NCI-H146 treated with DMSO at 0.1 percent for 48 hours (cell line): ENCODE data around the gene DAB1.

Source experiments
- DNase-seq: peaks from one replicate; lab custom pipeline; 2025; ENCODE audit not compliant: unreplicated experiment; lab: John Stamatoyannopoulos, UW

Gene DAB1

GRCh38 chr1:57034713-57035112 is 389.1 kb downstream of the DAB1 start:
- no peak for DNase-seq

GRCh38 chr1:57033222-57034001 is 390.4 kb downstream of the DAB1 start:
- DNase-seq, result no peak

DNA sequence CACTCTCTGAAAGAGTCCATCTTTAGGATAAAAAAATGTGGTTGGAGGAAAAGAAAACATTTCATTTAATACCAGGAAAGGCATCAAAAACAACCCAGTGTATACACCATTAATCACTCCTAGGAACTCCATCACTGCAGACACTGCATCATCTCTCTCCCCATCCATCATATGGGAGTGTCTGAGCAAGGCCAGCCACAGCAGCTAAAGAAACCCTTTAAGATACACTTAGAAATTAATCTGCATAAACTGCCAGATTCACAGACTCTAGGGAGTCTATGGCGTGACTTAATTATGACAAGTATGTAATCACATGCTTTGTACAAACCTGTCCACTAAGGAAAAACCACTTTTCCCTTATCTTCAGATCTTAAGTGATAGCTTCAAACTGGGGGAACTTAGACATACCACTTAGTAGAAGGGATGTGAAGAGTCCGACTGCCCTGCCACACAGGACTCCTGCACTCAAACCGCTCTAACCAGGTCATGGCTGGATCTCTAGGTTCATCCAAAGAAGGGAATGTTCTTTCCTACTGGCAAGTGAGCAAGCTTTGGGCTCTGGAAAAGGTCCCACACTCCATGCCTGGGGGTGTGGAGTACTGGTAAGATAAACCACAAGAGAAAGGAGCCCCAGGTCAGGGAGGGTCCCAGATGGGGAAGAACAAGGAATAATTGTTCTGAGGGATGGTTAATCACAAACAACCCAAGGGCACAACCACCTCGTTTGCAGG is 397.1 kb downstream of the DAB1 start:
- no peak for DNase-seq

DNA sequence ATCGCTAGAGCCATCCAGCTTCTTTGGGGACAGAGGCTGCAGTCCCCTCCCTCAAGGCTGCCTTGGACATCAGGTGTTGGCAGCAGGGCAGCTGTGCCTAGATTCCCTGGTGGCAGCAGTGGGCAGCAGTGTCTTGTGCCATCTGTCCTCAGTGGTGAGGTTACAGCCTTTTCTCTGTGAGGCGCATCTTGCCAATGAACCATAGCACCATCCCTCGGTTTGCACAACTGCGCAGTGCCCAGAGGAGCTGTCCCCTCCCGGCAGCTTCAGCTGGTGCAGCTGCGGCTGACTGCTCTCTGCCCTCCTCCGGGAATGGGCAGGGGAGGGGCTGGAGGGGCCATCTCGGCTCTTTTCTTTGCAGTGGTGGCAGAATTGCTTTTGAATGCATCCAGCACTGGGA is 399.0 kb downstream of the DAB1 start:
- no peak for DNase-seq

- DNase-seq, result no peak
Measured at GRCh38 chr1:57024428-57024827, 399.4 kb downstream of the DAB1 start.

GRCh38 chr1:57020216-57020615 is 403.6 kb downstream of the DAB1 start:
- DNase-seq, result no peak

GRCh38 chr1:57019236-57019839 is 404.5 kb downstream of the DAB1 start:
- no peak for DNase-seq

DNA sequence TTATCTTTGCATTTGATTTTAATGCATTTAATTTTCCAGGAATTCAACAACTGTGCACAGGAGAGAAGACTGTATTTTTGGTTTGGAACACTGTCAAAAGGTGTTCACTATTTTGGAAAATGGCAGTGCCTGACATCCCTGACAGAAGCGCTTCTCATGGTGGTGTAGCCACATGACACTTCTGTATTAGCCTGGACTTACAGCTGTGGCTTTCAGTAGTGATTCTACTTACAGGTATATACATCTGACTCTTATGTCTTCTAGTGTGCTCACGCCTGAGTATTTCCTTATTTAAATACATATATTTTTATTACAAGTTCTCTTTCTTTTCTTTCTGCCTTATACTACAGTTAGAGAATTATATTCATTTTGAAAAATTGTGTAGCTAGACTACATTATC is 405.7 kb downstream of the DAB1 start:
- DNase-seq, result no peak

DNA sequence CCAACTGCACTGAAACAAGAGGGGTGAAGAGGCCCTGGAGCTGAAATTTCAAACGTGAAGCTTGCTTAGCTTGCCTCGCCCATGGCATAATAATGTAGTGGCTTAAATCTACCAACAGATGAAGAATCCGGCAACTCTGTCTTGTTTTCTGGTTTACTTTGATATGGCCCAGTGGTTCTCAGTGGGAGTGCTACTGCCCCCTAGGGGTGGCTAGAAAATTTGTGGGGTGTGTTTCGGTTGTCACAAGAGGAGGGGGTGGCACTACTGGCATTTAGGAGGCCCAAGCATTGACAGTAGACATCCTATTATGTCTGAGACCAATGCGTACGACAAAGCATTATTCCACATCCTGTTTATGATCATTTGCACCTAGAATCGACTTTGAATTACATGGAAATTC is 406.1 kb downstream of the DAB1 start:
- DNase-seq, result no peak

DNA sequence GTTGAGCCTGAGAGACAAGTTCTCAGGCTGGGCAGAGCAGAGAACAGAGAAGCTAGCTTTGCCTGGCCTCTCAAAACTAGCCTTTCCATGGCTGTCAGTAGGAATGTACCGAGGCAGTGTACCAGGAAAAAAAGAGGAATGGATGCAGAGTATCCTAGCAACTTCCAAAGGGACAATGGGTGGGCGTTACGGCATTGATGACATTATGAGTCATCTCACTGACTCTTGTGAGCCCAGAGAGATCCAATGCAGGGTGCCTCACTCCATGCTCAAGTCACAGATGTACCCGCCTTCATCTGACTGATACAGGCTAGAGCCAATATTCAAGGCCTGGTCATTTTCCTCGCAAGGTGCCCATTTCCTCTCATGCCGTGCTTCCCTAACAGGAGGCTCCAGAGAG is 406.7 kb downstream of the DAB1 start:
- no peak for DNase-seq

DNA sequence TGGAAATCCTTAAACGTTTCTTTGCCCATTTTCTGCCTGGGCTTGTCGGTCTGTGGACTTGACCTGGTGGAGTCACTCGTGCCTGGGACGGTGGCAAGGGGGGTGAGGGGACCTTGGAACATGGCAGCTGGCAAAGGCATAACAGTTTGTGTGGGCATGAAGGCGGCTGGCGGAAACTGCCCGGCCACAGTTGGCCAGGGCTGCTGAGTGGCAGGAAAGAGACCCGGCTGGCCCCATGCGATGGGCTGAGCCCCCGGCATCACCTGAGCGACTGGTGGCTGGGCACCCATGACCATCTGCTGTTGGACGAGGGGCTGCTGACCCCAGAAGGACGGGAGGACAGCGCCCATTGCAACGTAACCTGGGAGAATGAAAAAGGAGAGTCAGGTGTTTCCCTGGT is 408.8 kb downstream of the DAB1 start:
- DNase-seq, result no peak

DNA sequence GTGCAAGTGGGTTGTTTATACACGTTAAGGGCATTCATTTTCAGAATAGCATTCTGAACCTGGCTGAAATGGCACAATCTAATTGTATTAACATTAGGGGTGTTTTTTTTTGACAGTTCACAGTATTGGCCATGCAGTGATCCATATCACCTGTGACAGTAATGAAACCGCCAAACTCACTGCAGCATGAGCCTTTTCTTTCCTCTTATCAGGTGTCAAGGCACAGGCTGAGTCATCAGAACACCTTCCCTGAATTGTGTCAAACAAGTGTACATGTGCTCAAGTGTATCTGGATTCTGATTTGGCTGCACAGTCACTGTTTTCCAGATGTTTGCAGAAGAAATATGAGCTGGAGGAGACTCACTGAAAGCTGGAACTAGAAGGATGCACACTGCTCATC is 410.3 kb downstream of the DAB1 start:
- no peak for DNase-seq

- no peak for DNase-seq
Measured at GRCh38 chr1:57012315-57012714, 411.5 kb downstream of the DAB1 start.

- no peak for DNase-seq
Measured at GRCh38 chr1:57010511-57010910, 413.3 kb downstream of the DAB1 start.

DNA sequence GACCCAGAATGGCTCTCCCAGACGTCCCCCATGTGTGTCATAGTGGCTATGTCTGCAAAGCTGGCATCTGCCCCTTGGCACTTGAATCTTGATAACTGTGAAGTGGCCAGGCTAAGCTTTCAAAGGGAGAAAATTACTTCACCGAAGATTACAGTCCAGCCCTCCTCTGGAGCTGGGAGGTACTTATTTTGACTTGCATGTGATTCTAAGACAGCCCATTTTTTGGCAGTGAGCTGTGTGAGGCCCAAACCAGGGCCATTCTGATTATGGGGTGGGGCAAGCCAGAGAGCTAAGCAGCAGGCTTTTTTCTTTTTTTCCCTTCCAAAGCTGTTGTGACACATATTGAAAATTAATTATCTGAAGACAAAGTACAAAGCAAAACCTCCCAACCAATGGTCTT is 415.9 kb downstream of the DAB1 start:
- DNase-seq, result no peak

- DNase-seq, result no peak
Measured at GRCh38 chr1:57007472-57007871, 416.4 kb downstream of the DAB1 start.

DNA sequence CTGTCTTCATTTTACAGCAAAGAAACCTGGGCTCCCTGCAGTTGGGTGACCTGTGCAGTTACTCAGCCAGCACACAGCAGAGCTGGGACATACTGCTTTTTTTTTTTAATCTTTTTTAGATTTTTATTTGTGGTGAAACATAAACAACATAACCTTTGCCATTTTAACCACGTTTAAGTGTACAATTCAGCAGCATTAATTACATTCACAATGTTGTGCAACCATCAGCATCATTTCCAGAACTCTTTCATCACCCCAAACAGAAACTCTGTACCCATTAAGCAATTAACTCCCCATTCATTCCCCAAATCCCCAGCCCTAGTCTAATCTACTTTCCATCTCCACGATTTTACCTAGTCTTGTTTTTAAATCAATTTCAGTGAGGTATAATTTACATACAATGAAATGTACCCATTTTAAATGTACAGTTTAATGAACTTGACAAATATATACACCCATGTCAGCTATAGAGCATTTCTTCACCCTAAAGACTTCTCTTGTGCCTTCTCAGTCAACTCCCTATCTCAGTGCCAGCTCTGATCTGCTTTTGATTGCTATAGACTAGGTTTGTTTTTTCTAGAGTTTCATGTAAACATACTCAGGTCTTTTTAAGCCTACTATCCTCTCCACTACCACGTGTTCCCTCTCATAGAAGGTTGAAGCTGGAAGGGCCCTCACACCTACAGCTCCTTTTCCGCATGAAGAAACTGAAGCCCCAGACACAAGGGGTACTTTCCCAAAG is 420.3 kb downstream of the DAB1 start:
- DNase-seq, result no peak

- no peak for DNase-seq
Measured at GRCh38 chr1:56995414-56996100, 428.3 kb downstream of the DAB1 start.

DNA sequence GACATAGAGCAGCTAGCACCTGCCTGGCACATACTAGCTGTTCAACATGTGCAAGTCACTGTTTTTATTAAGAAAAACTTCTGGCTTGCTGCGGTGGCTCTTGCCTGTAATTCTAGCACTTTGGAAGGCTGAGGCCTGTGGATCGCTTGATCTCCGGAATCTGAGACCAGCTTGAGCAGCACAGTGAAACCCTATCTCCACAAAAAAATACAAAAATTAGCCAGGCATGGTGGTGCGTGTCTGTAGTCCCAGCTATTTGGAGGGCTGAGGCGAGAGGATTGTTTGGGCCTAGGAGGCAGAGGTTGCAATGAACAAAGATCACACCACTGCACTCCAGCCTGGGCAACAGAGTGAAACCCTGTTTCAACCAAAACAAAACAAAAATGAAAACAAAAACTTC is 430.4 kb downstream of the DAB1 start:
- DNase-seq, result no peak

DNA sequence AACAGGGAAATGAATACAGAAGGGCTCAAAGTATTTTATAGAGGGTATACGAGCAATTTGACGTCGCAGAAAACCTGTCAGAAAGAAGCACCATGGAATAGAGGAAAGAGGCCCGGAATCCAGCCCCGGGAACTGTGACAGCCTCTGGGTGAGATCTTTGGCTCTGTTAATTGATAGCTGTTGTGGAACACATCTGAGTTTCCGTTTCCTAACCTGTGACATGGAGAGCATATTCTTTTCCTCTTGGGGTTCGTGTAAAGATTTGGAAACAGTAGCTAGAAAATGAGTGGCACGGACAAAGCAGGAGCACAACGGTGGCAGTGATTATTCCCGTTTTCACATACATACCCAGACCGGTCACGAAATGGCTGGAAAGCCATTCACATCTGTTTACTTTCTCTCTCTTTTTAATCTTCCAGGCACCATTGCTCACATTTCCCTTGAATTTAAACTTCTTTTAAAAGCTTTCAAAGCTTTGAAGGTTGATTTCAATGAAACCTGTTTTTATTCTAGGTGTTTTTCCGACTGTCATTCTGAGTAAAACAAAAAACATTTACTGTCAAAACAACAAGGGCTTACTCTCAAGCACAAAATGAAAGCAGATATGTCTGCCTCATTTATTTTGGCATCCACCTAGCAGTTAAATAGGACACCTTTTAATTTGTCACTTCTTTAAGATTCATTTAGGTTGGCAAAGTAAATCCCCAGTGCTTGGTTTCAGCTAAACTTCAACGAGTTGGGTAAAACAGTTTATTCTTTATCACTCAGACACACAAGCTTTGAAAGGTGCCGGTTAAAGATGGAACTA is 431.3 kb downstream of the DAB1 start:
- DNase-seq, result no peak
